GM12891 (cell line): ENCODE measurements around the gene PDYN.

ENCODE experiments used
- DNase-seq: peaks from one replicate; pipeline ENCODE4 v3.0.0; 2011; ENCODE audit warnings: low spot score; ENCODE audit not compliant: insufficient read length
- FAIRE-seq: peaks from 2 replicates; lab custom pipeline; 2011; peaks lifted over from hg19 to GRCh38; lab: Jason Lieb, UNC
- PAX5 ChIP-seq: IDR thresholded peaks from 2 replicates; pipeline ENCODE4 v1.6.1; 2011; ENCODE audit warnings: low read length, moderate library complexity, mild to moderate bottlenecking; ENCODE audit not compliant: insufficient read depth, severe bottlenecking
- POLR2A ChIP-seq: IDR thresholded peaks from 2 replicates; pipeline ENCODE4 v1.6.1; 2011; ENCODE audit warnings: low read depth, low read length, control low read depth
- POLR2AphosphoS5 ChIP-seq: IDR thresholded peaks from 2 replicates; pipeline ENCODE4 v1.6.1; 2011; ENCODE audit warnings: low read depth, low read length, control low read depth
- POU2F2 ChIP-seq: IDR thresholded peaks from 2 replicates; pipeline ENCODE4 v1.6.1; 2011; ENCODE audit warnings: low read depth, mild to moderate bottlenecking, control low read depth, low read length, moderate library complexity
- SPI1 ChIP-seq: IDR thresholded peaks from 2 replicates; pipeline ENCODE4 v1.6.1; 2011; ENCODE audit warnings: low read depth, low read length, control low read depth
- TAF1 ChIP-seq: IDR thresholded peaks from 2 replicates; pipeline ENCODE4 v1.6.1; 2011; ENCODE audit warnings: low read depth, low read length, control low read depth

Gene PDYN

GRCh38 chr20:1930165-1930564, 63.7 kb downstream of the PDYN start:
- no peak for FAIRE-seq
- DNase-seq = no peak
- TF ChIP-seq SPI1 (no peak), POLR2AphosphoS5 (no peak), POU2F2 (no peak), POLR2A (no peak), TAF1 (no peak), PAX5 (no peak)

- no peak for TF ChIP-seq TAF1
- no peak for TF ChIP-seq POLR2A
- no peak for TF ChIP-seq POU2F2
- no peak for TF ChIP-seq PAX5
- DNase-seq = no peak
- no peak for FAIRE-seq
Measured at GRCh38 chr20:1929460-1929859, 64.4 kb downstream of the PDYN start.

GRCh38 chr20:1928782-1929181, 65.1 kb downstream of the PDYN start:
- TF ChIP-seq TAF1 = no peak
- no peak for TF ChIP-seq POLR2AphosphoS5
- FAIRE-seq = no peak
- no peak for DNase-seq
